ENCODE measurements around the gene SLC28A1. TPM values are rescaled to one million over a fixed set of nuclear protein-coding genes. Genes with fewer than 3 reads are reported as not detected.

Gene SLC28A1
- total RNA-seq, 1 experiment from 2014 or later: 0.13 TPM

DNA sequence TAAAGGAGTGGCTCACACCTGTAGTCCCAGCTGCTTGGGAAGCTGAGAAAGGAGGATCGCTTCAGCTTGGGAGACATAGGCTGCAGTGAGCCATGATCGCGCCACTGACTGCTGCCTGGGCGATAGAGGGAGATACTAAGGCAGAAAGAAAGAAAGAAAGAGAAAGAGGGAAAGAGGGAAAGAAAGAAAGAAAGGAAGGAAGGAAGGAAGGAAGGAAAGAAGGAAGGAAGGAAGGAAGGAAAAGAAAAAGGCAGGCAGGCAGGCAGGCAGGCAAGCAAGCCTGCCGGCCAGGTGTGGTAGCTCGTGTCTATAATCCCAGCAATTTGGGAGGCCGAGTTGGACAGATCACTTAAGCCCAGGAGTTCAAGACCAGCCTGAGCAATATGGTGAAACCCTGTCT lies 15.3 kb downstream of the SLC28A1 start:
- Histone ChIP-seq H3K27ac (ENCODE audit: insufficient read length, low read depth, low read length) (no peak overlapping the region), H3K9me3 (ENCODE audit: control insufficient read depth, low read depth, low read length) (no peaks in the 10 kb centered on the region), H2BK15ac (ENCODE audit: low read depth, low read length) (no peak overlapping the region), H3K56ac (ENCODE audit: insufficient read length, low read depth, low read length) (no peak overlapping the region), H2BK5ac (ENCODE audit: insufficient read length, low read length) (no peak overlapping the region), H3K79me2 (ENCODE audit: insufficient read depth, low read length) (no peaks in the 10 kb centered on the region), H3K4me2 (ENCODE audit: insufficient read depth, insufficient read length, low read length) (no peak overlapping the region), H4K91ac (ENCODE audit: insufficient read length, low read depth, low read length) (no peak overlapping the region), H3K9ac (ENCODE audit: extremely low read depth, insufficient read length, low read length) (no peak overlapping the region), H2BK20ac (ENCODE audit: low read depth, low read length, poor library complexity, severe bottlenecking) (no peak overlapping the region), H2BK12ac (ENCODE audit: insufficient read length, low read depth, low read length) (no peak overlapping the region), H2BK120ac (ENCODE audit: low read depth, low read length, poor library complexity, severe bottlenecking) (no peak overlapping the region), H3K4me1 (ENCODE audit: insufficient read depth, low read length) (no peaks in the 10 kb centered on the region), H3K4ac (ENCODE audit: low read depth, low read length) (no peak overlapping the region), H3K27me3 (ENCODE audit: insufficient read depth, low read length) (no peaks in the 10 kb centered on the region), H3K79me1 (ENCODE audit: insufficient read depth, low read depth, low read length, poor library complexity, severe bottlenecking) (no peaks in the 10 kb centered on the region), H4K20me1 (ENCODE audit: control insufficient read depth, insufficient read depth, insufficient read length) (no peaks in the 10 kb centered on the region), H4K5ac (ENCODE audit: insufficient read length, low read depth, low read length) (no peak overlapping the region), H3T11ph (ENCODE audit: low read length) (no peak overlapping the region), H2AK5ac (ENCODE audit: insufficient read length, low read length) (no peak overlapping the region), H3K18ac (ENCODE audit: insufficient read length, low read depth, low read length) (no peak overlapping the region), H3K23me2 (ENCODE audit: insufficient read length, low read depth, low read length, poor library complexity, severe bottlenecking) (no peaks in the 10 kb centered on the region), H3K23ac (ENCODE audit: insufficient read length, low read depth, low read length) (no peak overlapping the region), H2AFZ (ENCODE audit: low read length) (no peak overlapping the region), H4K8ac (replicated peaks; ENCODE audit: insufficient read length, low read depth, low read length) (no peak overlapping the region), H3K14ac (ENCODE audit: insufficient read depth, low read length) (no peak overlapping the region)
- Mint-ChIP-seq H3K27me3 (ENCODE audit: low read depth) (peaks cover 11% of the 10 kb centered on the region), H3K4me3 (no peak overlapping the region), H3K4me1 (peaks cover 0 to 4% of the 10 kb centered on the region in 2 experiments; a peak in 2 of 4 replicates), H3K9me3 (peaks cover 0 to 2% of the 10 kb centered on the region in 2 experiments; a peak in 1 of 5 replicates), H3K36me3 (ENCODE audit: insufficient read depth in 1 of 3, low read depth in 3 of 3) (peaks cover 0 to 1% (median 0%) of the 10 kb centered on the region in 3 experiments; a peak in 2 of 7 replicates), H3K27ac (no peak overlapping the region)
- TF ChIP-seq, protein P1, sequence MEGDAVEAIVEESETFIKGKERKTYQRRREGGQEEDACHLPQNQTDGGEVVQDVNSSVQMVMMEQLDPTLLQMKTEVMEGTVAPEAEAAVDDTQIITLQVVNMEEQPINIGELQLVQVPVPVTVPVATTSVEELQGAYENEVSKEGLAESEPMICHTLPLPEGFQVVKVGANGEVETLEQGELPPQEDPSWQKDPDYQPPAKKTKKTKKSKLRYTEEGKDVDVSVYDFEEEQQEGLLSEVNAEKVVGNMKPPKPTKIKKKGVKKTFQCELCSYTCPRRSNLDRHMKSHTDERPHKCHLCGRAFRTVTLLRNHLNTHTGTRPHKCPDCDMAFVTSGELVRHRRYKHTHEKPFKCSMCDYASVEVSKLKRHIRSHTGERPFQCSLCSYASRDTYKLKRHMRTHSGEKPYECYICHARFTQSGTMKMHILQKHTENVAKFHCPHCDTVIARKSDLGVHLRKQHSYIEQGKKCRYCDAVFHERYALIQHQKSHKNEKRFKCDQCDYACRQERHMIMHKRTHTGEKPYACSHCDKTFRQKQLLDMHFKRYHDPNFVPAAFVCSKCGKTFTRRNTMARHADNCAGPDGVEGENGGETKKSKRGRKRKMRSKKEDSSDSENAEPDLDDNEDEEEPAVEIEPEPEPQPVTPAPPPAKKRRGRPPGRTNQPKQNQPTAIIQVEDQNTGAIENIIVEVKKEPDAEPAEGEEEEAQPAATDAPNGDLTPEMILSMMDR (conservative IDR thresholded peaks at IDR 0.05): no peak
- no CpG with 5 or more reads among the region's 7 CpGs for WGBS (ENCODE audit: extremely low coverage, insufficient read length, low lambda C conversion rate)
- DNase-seq: no peak

Data from H9 (cell line).